Calu3 (cell line): ENCODE measurements around the gene OSBPL3. TPM values are rescaled to one million over a fixed set of nuclear protein-coding genes. Genes with fewer than 3 reads are reported as not detected.

Experiments used
- BruUV-seq: library from RNA; stranded (reverse); fragments of 400-500 nt; replicated peaks from 2 replicates; lab custom pipeline; 2021; lab: Mats Ljungman, UMichigan
- CTCF ChIA-PET: fragments of 300-600 bp; sonication (Branson Sonifier 250); formaldehyde crosslinking; loops from one replicate; lab custom pipeline; 2022; ENCODE audit warnings: antibody characterized with exemption; lab: Charles Lee
- DNase-seq: peaks from one replicate; pipeline ENCODE4 v3.0.0; 2022
- H3K27ac Mint-ChIP-seq: one replicate; pipeline ENCODE4 v1.8.0; 2022; ENCODE audit warnings: mixed read lengths; ENCODE audit not compliant: unreplicated experiment
- H3K27me3 Mint-ChIP-seq: one replicate; pipeline ENCODE4 v1.8.0; 2022; ENCODE audit warnings: mixed read lengths; ENCODE audit not compliant: unreplicated experiment
- H3K36me3 Mint-ChIP-seq: one replicate; pipeline ENCODE4 v1.8.0; 2022; ENCODE audit warnings: mild to moderate bottlenecking, moderate library complexity, mixed read lengths; ENCODE audit not compliant: insufficient read depth, unreplicated experiment
- H3K4me1 Mint-ChIP-seq: one replicate; pipeline ENCODE4 v1.8.0; 2022; ENCODE audit warnings: mild to moderate bottlenecking, low read depth, mixed read lengths; ENCODE audit not compliant: unreplicated experiment
- H3K4me3 Mint-ChIP-seq: one replicate; pipeline ENCODE4 v1.8.0; 2022; ENCODE audit warnings: mild to moderate bottlenecking, low read depth, moderate library complexity, mixed read lengths; ENCODE audit not compliant: unreplicated experiment
- H3K9me3 Mint-ChIP-seq: one replicate; pipeline ENCODE4 v1.8.0; 2022; ENCODE audit warnings: low read depth, mixed read lengths; ENCODE audit not compliant: unreplicated experiment
- CTCF ChIP-seq: fragments of 200-600 bp; IDR thresholded peaks from one replicate; pipeline ENCODE4 v1.8.0; 2022; ENCODE audit warnings: antibody characterized with exemption; ENCODE audit not compliant: unreplicated experiment
- intact Hi-C: fragments of 100-400 bp; cut with micrococcal nuclease; formaldehyde crosslinking; loops from one replicate; pipeline ENCODE4 v1.10.0; 2022; ENCODE audit not compliant: unreplicated experiment
- total RNA-seq: library from RNA; stranded (reverse); gene quantifications from 2 replicates; pipeline ENCODE4 v1.2.3, GENCODE V29; 2022

OSBPL3 gene
- total RNA-seq, 1 experiment from 2014 or later = 136 TPM

DNA sequence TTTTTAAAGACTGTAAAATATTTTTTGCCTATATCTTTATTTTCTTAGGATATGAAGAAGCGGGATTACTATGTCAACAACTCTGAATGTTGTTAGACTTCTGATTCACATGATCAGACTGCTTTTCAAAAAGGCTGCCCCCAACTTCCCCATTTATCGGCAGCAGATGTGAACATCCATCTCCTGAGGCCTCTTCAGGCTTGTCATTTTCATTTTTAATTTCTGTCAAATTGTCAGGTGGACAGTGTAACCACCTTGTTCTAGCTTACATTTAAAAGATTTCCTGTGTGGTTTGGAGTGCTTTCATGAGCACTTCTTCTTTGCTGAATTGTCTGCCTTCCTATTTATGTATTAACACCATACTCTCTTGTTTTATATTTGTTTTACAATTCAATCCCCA is 143.9 kb downstream of the OSBPL3 start:
- no peak for DNase-seq
- Mint-ChIP-seq H3K4me1 (peaks cover 36% of the 10 kb centered on the region), H3K27ac (peak overlapping the region; percentile 87), H3K27me3 (no peaks in the 10 kb centered on the region), H3K4me3 (no peak overlapping the region), H3K9me3 (no peaks in the 10 kb centered on the region), H3K36me3 (peaks cover 53% of the 10 kb centered on the region)
- CTCF ChIA-PET = no interaction called here
- TF ChIP-seq CTCF = no peak
- intact Hi-C loops = no loop called here
- no TSS peak for BruUV-seq

GRCh38 chr7:24835643-24836042 is 144.3 kb downstream of the OSBPL3 start:
- H3K9me3 Mint-ChIP-seq = no peaks in the 10 kb centered on the region
- no peak for TF ChIP-seq CTCF
- H3K4me1 Mint-ChIP-seq = peaks cover 36% of the 10 kb centered on the region
- BruUV-seq = no TSS peak
- peak overlapping the region; percentile 28 for H3K27ac Mint-ChIP-seq
- intact Hi-C loops = no loop called here
- H3K4me3 Mint-ChIP-seq = no peak overlapping the region
- no peaks in the 10 kb centered on the region for H3K27me3 Mint-ChIP-seq
- H3K36me3 Mint-ChIP-seq = peaks cover 58% of the 10 kb centered on the region
- CTCF ChIA-PET = no interaction called here
- no peak for DNase-seq

DNA sequence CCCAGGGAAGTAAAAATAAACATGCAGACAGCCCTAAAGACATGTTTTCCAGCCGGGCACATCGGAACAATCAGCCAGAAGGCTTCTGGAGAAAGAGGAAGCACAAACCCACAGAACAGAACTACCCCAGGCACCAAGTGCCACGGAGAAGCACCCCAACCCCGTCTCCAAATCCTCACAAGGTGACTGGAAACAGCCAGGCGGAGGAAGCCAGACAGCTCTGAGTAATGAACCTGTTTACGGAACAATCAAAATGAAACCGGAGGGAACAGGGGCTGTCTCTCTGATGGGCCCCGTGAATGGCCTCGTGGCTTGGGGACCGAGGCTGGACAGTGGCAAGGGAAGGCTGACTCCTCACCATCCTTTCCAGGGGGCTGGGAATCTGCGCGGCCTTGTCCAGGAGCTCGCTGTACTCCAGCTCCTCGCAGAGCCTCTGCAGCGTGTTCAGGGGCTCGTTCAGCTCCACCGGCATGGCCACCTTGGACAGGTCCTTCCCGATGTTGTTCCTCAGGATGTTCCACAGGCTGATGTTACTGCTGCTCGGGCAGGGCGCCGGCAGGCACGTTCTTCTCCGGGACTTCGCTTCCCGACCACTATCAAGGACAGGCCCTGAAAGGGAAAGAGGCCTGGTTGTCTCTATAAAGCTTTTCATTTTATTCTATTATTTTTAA is 145.7 kb downstream of the OSBPL3 start:
- Mint-ChIP-seq H3K27ac (peak overlapping the region; percentile 93), H3K4me3 (no peak overlapping the region), H3K36me3 (peaks cover 54% of the 10 kb centered on the region), H3K4me1 (peaks cover 43% of the 10 kb centered on the region), H3K9me3 (no peaks in the 10 kb centered on the region), H3K27me3 (no peaks in the 10 kb centered on the region)
- CTCF ChIA-PET = interaction anchor here (1.6 kb wide), 1 partner anchor 22 kb away, joined by 3 read pairs; no protein-coding TSS in a partner anchor
- TF ChIP-seq CTCF = no peak
- no peak for DNase-seq
- intact Hi-C loops = no loop called here
- BruUV-seq = no TSS peak

DNA sequence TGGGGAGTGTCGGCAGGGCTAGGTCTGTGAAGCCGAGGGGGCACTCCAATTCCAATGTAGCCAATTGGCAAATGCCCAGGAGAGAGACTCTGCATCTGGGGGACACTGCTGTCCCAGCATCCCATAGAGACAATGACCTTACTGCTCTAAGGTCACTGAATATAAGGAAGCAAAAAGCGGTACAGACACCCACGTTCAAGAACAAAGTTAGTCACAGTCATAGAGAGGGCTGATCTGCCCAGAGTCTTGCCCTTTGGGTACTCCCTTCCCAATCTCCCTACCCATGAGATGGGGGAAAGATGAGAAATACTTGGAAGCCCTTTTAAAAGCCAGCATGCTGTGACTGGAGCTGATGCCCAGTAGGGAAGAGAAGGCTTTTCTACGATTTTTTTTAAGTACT is 146.4 kb downstream of the OSBPL3 start:
- H3K27me3 Mint-ChIP-seq = no peaks in the 10 kb centered on the region
- intact Hi-C loops = no loop called here
- H3K9me3 Mint-ChIP-seq = no peaks in the 10 kb centered on the region
- no TSS peak for BruUV-seq
- peaks cover 53% of the 10 kb centered on the region for H3K36me3 Mint-ChIP-seq
- no peak for TF ChIP-seq CTCF
- H3K27ac Mint-ChIP-seq = peak overlapping the region; percentile 93
- no peak overlapping the region for H3K4me3 Mint-ChIP-seq
- no peak for DNase-seq
- CTCF ChIA-PET = interaction anchor here (1.0 kb wide), 1 partner anchor 256 kb away, joined by 3 read pairs; no protein-coding TSS in a partner anchor
- peaks cover 50% of the 10 kb centered on the region for H3K4me1 Mint-ChIP-seq
